HG02885 (cell line): ENCODE measurements around the gene PAK5.

ENCODE experiments used
- ATAC-seq: cut with Tn5 transposase; IDR thresholded peaks from one replicate; pipeline ENCODE4 v1.9.1; 2021; ENCODE audit warnings: mild to moderate bottlenecking; ENCODE audit not compliant: unreplicated experiment, poor library complexity

The PAK5 gene

DNA sequence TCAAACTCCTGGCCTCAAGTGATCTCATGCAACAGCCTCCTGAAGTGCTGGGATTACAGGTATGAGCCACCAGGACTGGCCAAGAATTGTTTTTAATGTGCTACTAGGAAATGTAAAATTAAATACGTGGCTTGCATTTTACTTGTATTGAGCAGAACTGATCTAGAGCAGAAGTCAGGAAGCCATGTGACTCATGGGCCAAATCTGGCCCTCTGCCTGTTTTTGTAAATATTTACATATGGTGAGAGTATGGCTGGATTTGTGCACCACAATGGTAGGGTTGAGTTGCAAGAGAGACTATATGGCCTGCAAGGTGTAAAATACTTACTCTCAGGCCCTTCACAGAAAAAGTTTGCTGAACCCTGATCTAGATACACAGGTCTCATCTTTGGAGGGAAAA, 248.7 kb downstream of the PAK5 start:
- no peak for ATAC-seq

- no peak for ATAC-seq
These were observed 250.2 kb downstream of the PAK5 start for GRCh38 chr20:9588706-9589105.

GRCh38 chr20:9583151-9583550, 255.7 kb downstream of the PAK5 start:
- no peak for ATAC-seq

- no peak for ATAC-seq
These were observed 256.7 kb downstream of the PAK5 start for GRCh38 chr20:9582137-9582536.

DNA sequence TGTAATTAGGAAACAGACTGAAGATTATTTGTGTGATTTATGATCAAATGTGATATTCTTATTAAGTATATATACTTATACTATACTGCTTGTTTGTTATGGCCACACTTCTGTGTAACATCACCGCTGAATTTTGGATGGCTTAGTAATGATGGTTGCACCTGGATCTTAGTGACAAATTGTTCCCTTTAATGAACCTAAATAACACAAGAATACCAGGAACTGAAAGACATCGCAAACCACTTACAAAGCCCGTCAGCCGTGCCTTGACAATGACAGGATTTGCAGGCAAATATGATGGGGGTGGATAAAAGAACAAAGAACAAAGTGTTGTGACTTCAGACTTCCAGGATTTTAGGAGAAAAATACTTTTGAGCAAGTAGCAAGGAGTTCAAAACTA, 257.4 kb downstream of the PAK5 start:
- ATAC-seq: no peak

- ATAC-seq: no peak
These were observed 260.3 kb downstream of the PAK5 start for GRCh38 chr20:9578594-9578993.

- no peak for ATAC-seq
These were observed 261.5 kb downstream of the PAK5 start for GRCh38 chr20:9577397-9577796.

- ATAC-seq: no peak
These were observed 262.2 kb downstream of the PAK5 start for GRCh38 chr20:9576695-9577094.

- ATAC-seq: no peak
These were observed 263.0 kb downstream of the PAK5 start for GRCh38 chr20:9575836-9576235.

DNA sequence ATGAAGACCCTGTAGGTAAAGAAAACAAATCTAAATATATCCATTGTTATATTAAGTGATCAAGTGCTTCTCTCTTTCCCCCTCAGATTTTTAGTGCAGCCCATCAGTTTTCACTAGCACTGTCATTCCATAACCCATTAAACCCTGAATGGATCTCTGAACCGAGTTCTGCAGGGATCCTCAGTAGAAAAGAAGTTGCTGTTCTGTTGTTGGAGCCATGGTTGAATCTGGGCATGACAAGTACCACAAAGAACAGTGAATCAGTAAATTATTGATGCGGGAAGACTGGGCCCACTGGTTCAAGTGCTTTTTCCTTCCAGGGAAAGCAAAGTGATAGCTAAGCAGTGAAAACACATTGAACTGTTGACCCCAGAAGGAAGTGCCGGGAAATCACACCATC, 264.1 kb downstream of the PAK5 start:
- no peak for ATAC-seq

DNA sequence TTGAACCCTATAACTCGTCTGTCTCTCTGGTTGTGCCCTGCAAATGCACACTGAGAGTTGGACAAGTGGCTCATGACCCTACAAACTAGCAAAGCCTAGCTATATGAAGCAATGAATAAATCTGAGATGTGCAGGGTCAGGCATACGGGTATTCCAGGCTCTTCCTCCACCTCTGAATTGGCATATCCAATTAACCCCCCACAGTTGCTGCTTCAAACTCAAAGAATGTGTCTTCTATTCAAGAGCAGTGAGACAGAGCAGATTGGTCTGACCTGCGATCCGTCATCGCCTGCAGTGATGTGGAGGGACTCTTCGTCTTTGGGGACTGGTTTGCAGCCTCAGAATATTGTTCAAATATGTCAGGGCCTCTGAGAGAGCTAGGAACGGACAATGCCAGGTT, 264.7 kb downstream of the PAK5 start:
- ATAC-seq: no peak

DNA sequence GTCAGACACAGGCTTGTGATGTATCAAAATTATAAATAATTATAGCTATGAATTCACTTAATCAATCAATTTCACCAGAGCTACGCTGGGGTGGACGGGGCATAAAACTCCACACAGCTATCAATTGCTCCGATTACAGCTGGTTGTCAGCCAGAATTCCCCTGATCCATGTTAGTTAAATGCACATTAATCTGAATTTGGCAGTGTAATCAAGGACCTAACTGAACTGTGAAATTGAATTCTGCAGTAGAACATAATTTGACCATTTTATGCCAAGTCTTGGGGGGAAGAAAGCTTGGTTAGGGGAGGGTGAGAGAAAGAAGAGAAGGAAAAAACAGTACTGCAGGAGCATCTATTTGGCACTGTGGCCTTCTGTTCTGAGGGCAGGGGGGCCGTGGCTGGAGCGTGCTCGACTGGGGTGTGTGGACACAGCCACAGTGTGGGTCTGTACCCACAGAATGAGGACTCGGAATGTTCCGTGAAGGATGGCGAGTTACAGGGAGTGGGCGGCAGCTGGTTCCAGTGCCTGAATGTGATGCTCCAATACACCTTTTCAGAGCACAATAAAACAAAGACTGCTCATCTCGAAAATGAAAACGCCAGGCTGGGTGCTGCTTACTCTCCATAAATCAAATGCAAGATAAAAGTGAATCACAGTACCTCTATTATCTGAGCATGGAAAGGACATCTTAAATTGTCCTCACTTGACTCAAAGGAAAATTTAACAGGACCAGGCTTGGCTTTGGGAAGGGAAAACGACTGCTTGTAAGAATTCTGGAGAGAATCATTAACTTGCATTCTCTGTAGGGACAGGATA, 265.3 kb downstream of the PAK5 start:
- ATAC-seq: no peak

GRCh38 chr20:9572670-9573069, 266.2 kb downstream of the PAK5 start:
- no peak for ATAC-seq

DNA sequence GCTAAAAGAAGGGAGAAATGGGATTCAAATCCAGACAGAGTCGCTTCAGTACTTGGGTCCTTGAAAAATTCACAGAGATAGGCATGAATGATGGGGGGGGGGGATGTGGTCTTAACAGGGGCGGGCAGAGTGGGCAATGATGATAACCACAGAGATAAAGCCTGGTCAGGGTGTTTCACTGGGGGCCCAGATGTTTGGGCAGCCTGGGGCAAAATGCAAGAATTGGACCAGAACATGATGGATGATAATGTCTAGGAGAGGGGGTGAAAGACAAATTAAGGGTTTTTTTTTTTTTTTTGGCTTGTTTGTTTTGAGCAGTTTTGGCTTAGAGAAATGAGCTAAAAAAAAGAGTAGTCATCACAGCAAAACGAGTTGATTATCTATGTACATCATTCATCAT, 267.1 kb downstream of the PAK5 start:
- no peak for ATAC-seq

GRCh38 chr20:9570612-9571011, 268.3 kb downstream of the PAK5 start:
- no peak for ATAC-seq

GRCh38 chr20:9566977-9567376, 271.9 kb downstream of the PAK5 start:
- no peak for ATAC-seq

GRCh38 chr20:9565910-9566550, 272.8 kb downstream of the PAK5 start:
- ATAC-seq: no peak

DNA sequence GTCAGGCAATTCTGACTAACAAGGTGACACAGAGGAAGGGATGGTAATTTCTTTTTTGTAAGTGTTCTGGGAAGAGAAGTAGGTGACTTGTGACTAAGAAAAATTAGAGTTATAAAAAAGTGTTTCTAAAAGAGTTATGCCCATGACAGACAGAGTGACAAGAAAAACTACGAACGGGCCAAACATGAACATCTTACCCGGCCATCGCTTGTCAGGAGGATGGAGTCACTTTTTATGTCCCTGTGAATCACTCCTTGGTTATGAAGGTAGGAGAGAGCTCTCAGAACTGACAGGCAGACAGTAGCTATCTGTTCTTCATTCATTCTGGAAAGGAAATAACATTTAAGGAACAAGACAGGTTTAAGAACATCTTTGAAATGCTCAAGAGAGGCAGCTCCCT, 281.5 kb downstream of the PAK5 start:
- ATAC-seq: no peak

DNA sequence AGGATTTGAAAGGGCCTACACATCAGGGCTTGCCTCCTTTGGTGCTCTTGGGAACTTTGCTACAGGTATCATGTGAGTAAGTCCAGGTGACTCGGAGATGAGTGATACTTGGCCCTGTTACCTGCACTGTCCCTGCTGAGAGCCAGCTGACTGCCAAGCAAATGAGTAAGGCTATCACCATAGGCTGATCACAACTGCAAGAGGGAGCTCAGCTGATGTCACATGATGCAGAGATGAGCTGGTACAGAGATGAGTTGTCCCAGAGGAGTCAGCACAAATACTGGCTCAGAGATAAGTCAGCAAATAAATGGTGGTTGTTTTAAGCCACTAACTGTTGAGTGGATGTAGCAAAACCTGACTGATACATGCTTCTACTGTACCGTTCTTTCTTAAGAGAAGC, 283.1 kb downstream of the PAK5 start:
- no peak for ATAC-seq

DNA sequence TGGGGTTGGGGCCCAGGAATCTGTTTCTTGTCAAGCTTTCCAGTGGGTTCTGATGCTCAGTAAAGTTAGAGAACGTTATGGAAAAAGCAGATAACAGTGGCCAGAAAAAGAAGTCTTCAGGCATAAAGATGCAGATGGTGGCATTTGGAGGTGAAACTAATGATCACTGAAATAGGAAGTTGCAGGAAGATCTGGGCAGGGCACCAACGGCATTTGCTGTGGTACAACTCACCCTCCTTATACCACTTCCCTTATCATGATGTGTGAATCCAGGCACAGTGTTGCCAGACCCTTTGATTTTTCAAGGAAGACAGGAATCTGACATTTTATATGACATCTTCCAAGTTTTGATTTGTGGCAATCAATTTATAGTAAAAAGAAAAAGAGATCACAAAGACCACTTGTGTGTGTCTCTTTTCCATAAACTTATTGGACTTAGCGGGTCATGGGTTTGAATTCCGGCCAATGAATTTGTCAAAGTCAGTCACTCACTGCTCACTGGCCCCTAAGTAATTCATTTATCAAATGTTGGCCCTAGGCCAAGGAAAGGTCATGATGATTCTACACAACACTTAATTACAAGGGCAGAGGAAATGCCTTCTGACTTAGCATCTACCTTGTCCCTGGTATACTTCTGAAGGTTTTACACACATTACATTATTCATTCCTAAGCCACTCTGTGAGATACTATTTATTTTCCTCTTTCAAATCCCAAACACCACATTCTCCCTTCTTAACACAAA, 286.9 kb downstream of the PAK5 start:
- ATAC-seq: no peak

DNA sequence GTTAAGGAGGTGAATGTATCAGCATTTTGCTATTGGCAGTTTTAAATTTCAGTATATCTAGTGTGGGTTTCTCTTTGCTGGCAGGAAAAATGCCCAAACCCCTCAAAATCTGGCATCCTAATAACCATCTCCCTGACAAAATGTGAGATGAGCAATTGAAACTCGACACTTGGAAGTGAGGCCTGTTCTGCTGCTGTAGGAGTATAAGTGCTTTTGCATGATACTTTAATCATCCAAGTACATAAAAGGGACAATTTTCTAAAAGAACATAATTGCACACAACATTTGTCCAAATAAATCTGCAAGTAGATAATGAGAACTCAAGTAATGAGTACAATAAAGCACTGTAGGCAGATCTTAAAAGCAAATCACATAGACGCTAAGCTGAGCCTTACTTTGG, 288.0 kb downstream of the PAK5 start:
- no peak for ATAC-seq
